Activated CD4-positive, alpha-beta T cell treated with anti-CD3 and anti-CD28 coated beads for 24 hours (primary cell): ENCODE results near the gene SLC7A14.
A peak's percentile ranks its signal among the peaks of the same experiment; 100 is the strongest.

Source experiments
- DNase-seq, 2 donors: peaks; one replicate each; pipeline ENCODE4 v3.0.0-alpha.2; 2020; ENCODE audit warnings: low read depth in 2 of 2

SLC7A14 gene

DNA sequence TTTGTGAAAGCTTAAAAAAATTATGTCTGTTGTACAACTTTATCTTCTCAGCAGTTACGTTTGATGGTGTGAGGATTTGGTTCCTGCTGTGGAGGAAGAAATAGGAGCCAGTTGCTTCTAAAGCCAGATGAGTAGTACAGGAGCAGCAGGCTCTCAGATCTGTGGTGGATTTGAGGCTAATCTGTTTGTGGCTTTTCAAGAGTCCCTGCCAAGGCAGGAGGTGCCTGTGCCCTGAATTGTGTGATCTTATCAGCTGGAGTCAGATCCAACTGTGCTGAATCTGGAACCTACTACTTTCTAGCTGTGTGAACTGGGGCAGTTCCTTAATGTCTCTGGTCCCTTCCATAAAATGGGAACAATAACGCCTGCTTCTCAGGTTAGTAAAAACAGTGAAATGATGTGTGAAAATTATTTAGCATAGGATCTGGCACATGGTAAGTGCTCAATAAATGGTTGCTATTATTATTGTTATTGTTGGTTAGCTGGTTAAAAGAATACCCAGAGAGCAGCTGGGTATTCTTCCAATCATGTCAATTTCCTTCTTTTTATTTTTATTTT lies 159.6 kb downstream of the SLC7A14 start:
- DNase-seq = no peak

DNA sequence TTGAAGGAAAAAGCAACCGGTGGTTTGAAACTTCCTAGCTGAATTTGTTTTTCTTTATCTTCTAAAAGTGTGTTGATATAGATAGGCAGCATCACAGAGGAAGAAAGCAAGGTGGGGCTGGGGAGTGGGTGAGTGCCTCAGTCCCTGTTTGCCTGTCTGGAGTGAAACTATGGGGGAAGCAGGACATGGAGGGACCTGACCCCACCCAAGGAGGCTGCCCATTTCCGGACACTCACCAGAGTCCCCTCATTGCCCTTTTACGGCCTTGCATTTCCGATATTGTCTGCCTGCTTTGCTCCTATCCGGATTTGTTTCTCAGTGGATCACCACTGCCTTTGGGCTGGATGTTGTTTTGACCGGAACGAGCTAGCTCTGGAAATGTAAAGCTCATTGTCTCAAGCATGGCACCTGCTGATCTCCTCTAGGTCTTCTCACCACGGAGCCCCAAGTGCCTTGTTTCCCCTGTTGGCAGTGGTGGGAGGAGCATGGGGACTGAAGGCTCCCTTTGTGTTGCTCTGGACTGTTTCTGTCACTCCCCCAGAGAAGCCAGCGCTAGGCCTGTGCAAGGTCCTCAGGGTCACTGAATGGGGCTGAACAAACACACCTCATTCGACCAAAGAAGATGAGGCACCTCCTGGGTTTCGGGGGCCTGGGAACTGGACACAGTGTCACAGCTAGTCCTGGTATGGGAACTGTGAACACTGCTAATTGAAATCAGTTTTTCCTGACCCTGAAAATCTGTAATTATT lies 160.2 kb downstream of the SLC7A14 start:
- no peak for DNase-seq

DNA sequence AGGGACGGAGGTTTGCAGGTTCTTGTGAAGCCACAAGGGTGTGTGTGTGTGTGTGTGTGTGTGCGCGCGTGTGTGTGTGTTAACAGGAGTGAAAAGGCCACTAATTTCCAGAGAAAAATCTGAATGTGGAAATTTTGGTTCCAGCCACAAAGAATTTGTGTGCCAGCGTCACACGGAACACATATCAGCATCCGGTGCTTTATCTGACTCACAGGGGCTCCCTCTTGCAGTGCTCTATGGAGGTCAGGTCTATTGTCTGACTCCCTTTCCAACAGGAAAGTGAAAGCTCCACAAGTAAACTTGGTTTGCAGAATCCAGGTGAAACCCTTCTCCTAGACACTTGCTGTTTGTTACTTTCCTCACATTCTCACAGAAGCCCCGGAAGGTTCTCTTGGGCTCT lies 161.0 kb downstream of the SLC7A14 start:
- no peak for DNase-seq

DNA sequence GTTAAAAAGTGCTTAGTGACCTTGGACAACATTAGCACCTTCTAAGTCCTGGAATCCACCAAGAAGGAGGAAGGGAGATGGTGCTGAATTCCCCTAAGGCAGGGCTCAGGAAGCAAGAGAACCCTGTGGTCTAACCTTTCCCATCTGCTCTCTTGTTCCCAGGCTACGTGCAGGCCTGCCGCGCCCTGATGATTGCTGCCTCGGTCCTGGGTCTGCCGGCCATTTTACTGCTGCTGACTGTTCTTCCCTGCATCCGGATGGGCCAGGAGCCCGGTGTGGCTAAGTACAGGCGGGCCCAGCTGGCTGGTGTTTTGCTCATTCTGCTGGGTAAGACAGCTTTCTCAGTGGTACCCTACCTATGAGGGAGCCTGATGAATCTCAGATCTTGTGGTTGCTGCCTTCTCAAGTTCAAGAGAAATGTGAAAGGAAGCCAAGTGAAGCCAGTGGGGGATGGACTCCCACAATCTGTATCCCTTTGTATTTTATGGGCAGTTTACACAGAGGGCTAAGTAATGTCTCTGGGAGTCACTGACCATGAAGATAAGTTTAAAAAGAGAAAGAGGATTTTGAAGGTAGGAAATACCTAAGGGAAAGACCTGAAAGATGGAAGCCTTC lies 162.8 kb downstream of the SLC7A14 start:
- DNase-seq = no peak

DNA sequence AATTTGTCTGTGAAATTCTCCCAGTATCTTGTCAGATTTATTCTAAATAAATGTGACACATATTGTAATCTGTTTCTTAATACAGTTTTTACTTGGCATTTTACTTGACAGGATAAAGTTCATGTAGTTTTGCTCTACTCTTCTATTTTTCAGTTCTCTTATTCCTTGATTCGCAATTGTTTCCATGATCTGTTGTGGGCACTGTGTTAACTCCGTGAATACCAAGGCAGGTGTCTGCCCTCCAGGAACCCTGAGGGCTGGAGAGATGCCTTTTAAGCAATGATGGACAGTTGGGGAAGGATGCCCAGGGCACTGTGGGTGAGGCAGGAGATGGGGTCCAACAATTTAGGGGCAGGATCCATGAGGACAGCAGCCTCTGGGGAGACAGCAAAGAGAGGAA lies 164.1 kb downstream of the SLC7A14 start:
- no peak for DNase-seq

DNA sequence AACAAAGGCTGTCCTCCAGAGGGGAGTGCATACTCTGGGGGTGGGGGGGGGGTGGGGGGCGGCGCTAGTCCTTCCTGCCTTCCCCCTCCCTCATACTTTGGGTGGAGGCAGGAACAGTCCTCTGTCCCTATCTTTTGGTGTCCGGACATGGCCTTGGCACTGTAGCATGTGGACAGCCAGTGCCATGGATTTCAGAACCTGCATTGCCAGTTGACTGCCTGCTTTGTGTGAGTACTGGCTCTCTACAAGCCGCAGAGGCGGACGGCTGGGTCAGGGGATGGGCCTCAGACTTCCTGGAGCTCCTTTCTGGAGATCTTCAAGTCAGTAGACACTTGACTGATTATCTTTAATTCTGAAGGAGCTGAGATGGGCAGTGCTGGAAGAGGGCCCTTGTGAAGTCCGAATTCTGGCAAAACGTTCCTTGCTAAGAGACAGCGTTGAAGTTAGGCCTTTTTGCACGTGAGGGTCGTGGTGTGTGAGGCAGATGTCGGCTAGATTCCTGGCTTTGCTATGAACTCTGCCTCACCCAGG lies 164.7 kb downstream of the SLC7A14 start:
- no peak for DNase-seq

DNA sequence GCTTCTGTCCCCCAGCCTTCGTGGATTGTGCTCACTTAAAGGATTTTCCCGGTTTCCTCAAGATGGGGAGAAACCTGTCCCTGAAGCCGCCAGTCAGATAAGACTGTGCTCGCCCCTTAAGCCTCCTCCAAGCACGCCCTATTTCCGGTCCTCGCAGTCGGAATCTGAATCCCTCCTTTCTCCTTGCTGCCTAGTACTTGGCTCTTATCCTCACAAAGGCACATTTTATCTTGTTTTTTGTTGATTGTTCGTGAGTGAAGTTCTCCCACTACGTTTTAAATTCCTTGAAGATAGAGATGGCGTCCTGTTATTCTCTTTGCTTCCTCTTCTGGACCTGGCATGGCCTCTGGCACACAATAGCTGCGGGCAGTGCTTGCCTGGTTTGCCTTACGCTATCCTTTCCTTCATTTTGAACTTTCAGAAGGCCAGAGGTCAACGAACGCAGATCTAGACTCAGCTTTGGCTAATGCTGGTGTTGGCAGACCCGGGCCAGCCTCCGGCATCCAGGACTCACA lies 165.5 kb downstream of the SLC7A14 start:
- DNase-seq = no peak

DNA sequence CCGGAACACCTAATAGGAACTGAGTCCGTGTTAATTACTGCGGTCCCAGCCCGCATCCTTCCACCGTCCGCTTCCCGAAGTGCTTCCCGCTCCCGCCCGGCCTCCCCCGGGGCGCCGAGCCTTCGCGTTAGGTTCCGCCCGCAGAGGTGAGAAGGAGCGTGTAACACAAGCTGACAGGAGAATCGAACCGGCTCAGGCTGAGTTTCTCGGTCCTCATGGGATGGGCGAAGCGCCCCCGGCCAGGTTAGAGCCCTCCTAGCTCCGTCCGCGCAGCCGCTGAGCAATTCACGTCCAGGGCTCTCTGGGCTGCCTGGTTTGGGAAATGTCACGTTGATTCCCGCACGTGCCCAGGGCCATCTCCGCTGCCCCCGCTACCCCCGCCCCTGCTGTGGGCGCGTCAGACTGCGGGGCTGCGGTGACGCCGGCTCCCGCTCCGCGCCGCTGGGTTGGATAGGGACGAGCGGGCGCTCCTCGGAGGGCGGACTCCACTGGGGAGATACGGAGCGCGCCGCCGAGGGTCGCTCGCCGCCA lies 166.3 kb downstream of the SLC7A14 start:
- no peak for DNase-seq

DNA sequence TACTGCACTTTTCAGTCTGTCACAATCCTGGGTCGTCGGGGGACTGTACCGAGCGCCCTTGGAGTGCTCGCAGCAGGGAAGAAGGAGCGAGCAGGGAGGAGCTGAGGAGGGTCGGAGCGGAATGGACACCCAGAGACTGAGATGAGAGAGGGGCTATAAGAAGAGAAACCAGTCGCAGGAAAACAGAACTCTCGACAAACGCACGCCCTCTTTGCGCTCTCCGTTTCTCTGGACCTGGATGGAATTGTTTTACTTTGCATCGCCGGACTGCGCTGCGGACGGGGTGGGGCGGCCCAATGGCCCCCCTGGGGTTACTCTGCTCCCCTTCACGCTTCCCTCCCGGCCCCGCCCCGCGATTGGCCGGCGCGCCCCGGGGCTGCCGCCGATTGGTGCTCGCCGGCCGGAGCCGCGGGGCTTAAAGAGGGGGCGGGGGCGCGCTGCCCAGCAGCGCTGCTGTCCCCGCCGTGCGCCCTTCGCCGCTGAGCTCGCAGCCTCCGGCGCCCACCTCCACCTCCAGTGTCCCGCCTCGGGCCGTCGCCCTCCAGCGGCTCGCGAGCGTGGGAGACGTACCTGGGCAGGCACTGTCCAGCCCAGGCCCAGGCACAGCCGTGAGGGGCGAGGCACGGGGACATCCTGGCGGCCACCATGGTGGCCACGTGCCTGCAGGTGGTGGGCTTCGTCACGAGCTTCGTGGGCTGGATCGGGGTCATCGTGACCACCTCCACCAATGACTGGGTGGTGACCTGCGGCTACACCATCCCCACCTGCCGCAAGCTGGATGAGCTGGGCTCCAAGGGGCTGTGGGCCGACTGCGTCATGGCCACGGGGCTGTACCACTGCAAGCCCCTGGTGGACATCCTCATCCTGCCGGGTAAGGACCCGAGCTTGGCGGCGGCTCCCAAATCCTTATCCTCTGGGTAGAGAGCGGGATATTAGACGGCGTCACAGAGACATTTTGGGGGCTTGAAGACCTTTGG lies 167.2 kb downstream of the SLC7A14 start, which contains the start of gene CLDN11:
Gene CLDN11 (plus strand): TSS at position 447 of the 977 bp plus-strand sequence. CDS start 199 bp downstream, at position 646.
- DNase-seq = no peak

DNA sequence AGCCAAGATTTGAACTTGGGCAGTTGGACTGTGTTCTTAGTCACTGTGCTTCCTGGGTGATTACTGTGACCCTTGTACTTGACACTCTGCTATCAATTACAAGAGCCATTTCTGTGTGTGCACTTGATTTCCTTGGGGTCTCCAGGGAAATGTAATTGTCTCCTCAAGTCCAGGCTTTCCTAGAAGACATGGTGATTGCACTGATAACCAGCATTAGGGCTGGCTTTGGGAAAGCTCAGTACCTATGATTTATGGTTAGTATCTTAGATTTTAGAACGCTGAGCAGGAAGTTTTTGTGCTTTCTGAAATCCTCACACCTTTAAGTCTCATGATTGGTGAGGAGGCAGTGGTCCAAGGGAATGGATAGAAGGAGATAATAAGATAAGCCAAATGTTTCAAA lies 168.8 kb downstream of the SLC7A14 start:
- no peak for DNase-seq

DNA sequence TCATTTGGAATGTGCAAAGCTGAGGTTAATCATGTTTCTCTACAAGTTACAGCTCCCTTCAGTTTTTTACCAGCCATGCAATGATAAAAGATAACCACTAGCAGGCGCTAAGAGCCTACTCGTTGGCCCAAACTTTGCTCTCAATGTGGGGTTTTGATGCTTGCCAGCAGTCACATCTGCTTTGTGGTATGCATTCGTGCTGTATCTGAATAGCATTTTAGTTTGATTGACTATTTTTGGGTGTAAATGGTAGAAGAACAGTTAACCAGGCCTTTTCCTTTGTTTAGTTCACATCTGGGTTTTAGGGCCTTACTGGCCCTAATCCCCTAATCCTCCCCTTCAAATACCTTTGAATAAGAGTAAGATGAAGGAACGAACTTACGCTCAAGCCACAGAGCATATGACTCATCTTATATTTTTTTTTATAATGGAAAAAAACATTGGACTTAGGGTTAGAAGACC lies 171.6 kb downstream of the SLC7A14 start:
- peak in 1 of 2 donors; percentile 8 for DNase-seq

DNA sequence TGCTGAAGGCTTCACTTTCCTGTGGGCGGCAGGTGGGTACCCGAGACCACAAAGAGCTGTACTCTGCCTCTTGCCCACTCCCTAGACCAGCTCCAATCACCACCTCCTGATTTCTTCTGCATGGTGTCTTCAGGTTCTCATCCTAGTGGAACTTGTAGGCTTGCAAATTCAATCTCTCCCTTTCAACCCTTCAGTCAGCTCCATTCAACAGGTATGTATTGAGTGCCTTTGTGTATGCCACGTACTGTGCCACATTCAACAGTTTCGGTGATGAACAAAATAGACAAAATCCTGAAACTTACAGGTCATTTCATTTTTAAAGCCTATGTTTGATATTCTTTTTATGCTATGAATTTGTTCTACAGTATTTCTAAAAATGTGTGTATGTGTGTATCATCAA lies 172.6 kb downstream of the SLC7A14 start:
- no peak for DNase-seq

DNA sequence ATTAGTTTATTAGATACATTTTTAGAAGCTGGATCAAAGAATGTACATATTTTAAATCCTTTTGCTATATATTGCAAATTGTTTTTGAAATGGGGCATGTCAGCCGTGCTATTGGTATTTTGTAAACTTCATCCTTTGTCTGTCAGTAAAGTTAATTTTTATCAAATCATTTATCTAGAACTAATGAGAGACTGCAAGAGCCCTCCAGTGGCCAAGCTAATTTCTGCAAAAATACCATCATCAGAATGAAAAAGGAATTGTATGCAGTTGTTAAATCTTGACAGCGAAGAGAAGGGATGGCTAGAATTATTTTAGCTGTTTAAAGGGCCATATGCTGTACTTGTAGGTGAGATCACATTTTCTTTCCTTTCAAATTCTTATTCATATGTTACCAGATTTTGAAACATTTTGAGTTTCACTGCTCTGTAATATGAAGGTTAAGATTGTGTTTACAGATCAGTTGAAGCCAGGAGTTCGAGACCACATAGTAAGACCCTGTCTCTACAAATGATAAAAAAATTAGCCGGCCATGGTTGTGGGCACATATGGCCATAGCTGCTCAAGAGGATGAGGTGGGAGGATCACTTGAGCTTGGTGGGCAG lies 175.3 kb downstream of the SLC7A14 start:
- no peak for DNase-seq
